ENCODE results near the gene NME4. TPM values are rescaled to one million over a fixed set of nuclear protein-coding genes. Genes with fewer than 3 reads are reported as not detected.
"Not testable (repeated sequence)": the region's sequence is repeated elsewhere in the genome, so short reads cannot be mapped to it uniquely, and the experiment has no call there.

The NME4 gene
- total RNA-seq: 10 to 100 TPM; 16.6 to 17.7 TPM

DNA sequence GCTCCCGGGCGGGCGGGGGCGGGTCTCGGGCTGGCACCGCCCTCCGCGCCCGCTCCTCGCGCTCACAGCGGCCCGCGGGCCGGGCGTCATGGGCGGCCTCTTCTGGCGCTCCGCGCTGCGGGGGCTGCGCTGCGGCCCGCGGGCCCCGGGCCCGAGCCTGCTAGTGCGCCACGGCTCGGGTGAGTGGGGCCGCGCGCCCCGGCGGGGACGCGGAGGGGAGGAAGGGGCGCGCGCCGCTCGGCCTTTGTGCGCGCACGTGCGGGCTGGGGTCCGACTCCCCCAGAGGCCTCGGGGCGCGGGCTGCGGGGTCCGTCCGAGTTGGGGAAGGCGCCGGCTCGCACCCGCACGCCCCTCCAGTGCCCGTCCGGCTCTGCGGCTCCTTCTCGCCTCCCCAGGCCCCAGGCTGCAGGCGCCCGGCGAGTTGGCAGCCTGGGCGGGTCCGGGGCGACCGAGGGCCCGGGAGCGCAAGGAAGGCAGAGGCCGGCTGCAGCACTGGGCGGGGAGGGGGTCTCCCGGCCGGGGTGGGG is at the start of gene NME4:
NME4 (plus strand) TSS at position 65 of the 527 bp plus-strand sequence; CDS start at position 89, 24 bp downstream.
- ChIA-PET POLR2A (no interaction called here), CTCF (no interaction called here)

DNA sequence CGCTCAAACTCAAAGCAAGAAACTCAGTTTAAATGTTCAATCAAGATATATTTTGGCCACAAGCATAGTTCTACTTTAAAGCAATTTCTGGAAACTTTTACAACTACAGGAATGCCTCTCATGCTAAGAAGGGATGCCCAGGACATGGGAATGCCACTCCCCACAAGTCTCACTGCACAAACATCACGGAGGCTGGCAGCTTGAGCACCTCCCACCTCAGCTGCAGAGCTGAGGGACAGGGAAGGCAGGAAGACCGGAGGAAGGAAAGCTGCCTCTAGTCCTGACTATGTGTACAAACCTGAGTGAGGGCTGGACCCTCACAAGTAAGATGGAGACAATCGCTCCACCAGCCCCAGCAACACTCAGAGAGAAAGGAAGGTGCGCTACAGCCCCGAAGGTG is 49.8 kb upstream of the NME4 start:
- ChIA-PET CTCF (no interaction called here), POLR2A (interaction anchor here (1.2 kb wide), 1 partner anchor 10 kb away, joined by 4 read pairs; no protein-coding TSS in a partner anchor)

DNA sequence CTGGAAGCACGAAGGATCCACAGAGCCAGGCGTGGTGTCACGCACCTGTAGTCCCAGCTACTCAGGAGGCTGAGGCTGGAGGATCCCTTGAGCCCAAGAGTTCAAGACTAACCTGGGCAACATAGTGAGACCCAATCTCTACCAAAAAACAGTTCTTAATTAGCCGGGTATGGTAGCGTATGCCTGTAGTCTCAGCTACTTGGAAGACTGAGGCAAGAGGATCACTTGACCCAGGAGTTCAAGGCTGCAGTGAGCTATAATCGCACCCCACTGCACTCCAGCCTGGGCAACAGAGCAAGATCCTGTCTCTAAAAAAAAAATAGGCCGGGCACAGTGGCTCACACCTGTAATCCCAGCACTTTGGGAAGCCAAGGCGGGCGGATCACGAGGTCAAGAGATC is 48.5 kb upstream of the NME4 start:
- CTCF ChIA-PET: not testable (repeated sequence)
- POLR2A ChIA-PET: interaction anchor here (2.0 kb wide), 1 partner anchor 114 kb away, joined by 6 read pairs; the partner anchor contains the start of gene FAM234A

DNA sequence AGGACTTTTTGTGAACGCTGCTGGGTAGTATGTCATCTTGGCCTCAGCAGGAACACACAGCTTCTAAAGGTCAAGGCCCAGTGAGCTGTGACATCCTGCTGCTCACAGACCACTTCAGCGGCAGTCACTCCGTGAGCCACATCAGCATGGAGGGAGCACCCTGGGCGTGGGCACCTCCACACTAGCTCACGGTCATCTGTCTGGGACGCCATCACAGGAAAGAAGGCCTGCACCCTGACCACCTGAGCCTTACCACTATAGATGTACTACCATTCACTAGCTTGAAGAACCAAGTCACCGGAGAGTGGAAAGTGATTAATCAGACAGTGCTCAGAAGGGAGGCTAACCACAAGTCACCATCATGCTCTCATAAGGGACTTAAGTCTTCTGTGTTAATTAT is 47.8 kb upstream of the NME4 start:
- POLR2A ChIA-PET: interaction anchor here (0.6 to 2.0 kb wide), 2 partner anchors 69 to 114 kb away, joined by 3 to 6 read pairs; partner anchors contain the start of gene FAM234A
- CTCF ChIA-PET: interaction anchor here (0.9 to 2.0 kb wide), 2 partner anchors 13 to 114 kb away, joined by 3 to 9 read pairs; no protein-coding TSS in a partner anchor

DNA sequence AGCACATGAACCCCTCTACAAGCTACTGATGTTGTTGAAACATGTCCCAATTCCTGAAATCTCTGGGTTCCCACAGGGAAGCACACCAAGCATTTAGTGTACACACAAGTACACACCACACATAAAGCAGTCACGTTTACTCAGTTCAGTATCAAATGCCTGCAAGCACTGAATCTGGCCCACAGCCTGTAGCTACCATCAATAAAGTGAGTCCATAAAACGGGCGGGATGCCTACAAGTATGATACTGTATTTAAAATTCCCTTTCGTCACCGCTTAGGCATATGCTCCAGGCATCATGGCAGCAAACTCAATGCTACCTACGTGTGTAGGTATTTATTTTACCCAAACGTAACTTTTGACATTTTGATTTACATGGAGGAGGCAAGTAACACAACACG is 46.8 kb upstream of the NME4 start:
- ChIA-PET POLR2A (interaction anchor here (0.8 to 2.0 kb wide), 2 partner anchors 115 to 123 kb away, joined by 4 to 6 read pairs; partner anchors contain the start of gene FAM234A), CTCF (interaction anchor here (2.0 kb wide), 1 partner anchor 12 kb away, joined by 9 read pairs; no protein-coding TSS in a partner anchor)

DNA sequence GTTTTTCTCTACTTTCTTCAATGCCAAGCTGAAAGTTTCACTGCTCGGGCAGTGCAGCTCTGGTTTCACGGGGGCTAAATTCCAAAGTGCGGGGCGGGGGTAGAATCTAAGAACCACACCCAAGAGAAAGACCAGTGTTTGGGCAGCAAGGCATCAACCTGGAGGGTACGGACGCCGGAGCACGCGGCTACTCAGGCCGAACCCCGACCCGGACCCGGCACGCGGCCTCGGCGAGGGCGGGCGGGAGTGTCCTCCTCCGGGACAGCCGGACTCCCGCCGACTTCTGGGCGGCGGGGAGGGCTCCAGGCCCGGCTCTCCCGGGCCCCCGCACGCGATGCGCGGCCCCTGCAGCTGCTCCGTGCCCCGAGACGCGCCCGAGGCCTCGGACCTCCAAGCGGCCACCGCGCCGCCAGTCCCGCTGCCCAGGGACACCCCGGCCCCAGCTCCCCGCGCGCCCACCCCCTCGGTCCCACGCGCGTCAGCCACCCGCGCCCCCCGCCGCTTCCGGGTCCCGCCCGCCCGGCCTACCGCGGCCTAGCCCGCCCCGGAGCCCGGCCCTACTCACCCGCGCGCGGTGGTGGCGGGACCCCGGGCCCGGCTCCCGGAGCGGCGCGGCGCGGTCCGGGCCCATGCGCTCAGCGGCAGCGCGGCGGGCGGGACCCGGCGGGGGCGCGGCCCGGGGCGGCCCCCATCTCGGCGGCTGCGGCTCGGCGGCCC is 45.0 kb upstream of the NME4 start:
- ChIA-PET CTCF (interaction anchor here (0.6 to 0.9 kb wide), 2 partner anchors 27 to 148 kb away, joined by 3 to 4 read pairs; no protein-coding TSS in a partner anchor), POLR2A (interaction anchor here (0.6 to 2.8 kb wide), 4 partner anchors 17 to 213 kb away, joined by 3 to 18 read pairs (median 4); partner anchors contain the start of gene FAM234A)

DNA sequence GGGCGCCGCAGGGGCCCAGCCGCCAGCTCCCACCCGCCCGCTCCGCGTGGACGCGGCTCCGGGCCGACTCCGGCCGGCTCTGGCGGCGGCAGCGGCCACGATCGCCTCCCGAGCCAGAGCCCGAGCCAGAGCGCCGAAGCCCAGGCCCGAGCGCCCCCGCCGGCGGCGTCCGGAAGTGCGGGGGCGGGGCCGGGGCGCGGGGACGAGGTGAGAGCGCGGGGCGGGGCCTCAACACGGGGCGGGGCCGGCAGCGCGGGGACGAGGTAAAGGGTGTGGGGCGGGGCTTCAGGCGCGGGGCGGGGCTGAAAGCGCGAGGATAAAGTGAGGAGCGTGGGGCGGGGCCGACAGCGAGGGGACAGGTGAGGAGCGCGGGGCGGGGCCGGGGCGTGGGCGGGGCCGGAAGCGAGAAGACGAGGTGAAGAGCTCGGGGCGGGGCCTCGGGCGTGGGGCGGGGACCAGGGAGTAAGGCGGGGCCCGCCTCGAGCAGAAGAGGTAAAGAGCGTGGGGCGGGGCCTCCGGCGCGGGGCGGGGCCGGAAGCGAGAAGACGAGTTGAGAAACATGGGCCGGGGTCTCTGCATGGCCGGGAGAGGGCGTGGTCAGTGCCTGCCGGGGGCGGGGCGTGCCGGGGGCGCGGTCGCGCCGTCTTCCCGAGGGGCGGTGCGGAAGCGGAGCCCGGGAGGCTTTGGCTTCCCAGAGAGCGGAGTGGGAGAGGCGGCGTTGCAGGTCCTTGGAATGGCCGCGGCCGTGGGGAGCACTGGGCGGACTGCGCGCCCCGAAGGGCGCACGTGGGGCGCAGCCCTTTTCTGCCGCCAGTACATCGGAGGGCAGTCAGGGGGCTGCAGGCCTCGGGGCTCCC is 44.2 kb upstream of the NME4 start, which contains the start of gene AXIN1:
AXIN1 (minus strand) TSS at position 177 of the 857 bp plus-strand sequence. CDS start 5,698 bp downstream, outside the sequence.
- CTCF ChIA-PET: no interaction called here
- POLR2A ChIA-PET: interaction anchor here (1.0 to 2.8 kb wide), 2 partner anchors 16 to 118 kb away, joined by 3 to 18 read pairs; partner anchors contain the start of gene FAM234A

DNA sequence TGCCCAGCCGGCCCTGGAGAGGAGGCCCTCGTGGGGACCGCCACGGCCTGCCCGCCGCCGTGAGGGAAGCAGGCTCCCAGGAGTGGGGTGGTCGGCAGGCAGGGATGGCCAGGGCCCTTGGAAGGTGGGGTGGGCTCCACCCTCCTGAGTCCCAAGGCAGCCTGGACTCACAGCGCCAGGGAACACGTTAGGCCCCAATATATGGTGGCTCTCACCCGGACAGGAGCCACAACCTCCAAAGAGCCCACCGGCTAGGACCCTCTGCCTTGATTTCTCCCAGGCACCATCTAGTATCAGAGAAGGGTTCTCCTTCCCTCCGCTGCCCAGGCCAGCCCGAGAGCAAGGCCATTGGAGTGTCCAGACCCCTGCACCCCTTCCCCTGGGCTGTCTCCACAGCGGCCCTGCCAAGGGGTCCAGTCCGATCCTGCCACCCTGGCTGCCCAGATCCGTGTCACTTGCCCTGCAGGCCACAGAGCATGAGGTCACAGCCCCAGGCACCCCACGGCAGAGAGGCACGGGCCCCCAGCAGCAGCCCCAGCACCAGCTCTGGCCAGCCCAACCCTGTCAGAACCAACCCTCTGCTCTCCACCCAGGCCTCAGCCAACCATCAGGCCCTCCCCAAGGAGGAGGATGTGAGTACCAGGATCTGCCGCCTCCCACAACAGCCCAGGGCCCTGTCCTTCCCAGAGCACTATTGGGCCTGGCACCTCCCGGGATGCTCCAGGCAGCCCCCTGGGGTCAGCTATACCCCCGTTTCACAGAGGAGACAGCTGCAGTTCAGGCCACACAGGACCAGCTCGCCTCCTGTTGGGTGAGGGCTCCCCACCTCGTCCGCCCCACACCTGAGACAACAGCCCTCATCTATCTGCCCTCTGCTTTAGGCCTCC is 43.4 kb upstream of the NME4 start:
- POLR2A ChIA-PET: interaction anchor here (1.0 to 2.8 kb wide), 2 partner anchors 15 to 119 kb away, joined by 3 to 18 read pairs; partner anchors contain the start of gene FAM234A
- CTCF ChIA-PET: interaction anchor here (1.7 to 2.3 kb wide), 2 partner anchors 17 to 236 kb away, joined by 7 read pairs; partner anchors contain the start of gene MRPL28

DNA sequence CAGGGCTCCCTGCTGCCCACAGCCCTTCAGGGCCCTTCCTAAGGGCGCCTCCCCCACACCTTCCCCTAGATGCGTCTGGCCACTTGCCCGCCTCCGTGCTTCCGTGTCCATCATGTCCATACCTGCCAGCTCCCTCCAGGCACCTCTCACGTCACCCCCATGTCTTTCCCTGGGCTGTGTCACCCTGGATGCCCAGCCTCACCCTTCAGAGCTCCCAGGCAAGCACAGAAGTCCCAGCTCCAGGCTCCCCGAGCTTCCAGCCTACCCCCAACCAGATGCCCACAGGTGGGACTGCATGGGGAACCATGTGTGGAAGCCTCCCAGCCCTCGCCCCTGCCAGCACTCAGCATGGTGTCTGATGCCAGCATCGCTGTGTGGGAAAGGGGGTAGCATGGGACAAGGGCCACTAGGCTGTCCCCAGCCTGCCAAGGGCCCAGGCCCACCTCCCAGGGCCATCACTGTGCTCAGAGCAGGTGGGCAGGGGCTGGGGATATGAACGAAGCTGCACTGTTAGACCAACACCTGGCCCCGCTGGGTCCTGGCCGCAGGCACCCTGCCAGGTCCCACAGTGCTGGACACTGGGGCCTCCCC is 42.6 kb upstream of the NME4 start:
- POLR2A ChIA-PET: interaction anchor here (1.2 kb wide), 1 partner anchor 120 kb away, joined by 4 read pairs; the partner anchor contains the start of gene FAM234A

DNA sequence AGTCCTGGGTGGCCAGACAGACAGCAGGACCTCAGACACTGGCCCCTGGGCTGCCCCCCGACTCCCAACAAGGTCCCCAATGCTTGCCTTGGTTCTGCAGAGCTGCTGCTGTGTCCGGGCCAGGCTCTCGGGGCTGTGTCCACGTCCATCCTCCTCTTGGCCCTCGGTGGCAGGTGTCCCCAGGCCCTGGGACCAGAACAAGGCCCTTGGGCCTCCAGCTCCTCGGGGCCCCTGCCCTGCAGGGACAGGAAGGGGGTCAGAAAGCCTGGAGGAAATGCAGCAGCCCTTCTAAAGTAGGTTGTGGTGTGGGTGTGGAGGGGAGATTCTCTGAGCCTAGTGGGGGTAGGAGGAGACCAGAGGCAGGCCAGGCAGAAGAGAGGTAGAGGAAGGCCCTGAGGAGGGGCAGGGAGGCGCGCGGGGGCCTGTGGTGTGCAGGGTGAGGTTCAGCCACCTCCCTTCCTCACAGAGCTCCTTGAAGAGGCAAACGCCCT is 42.0 kb upstream of the NME4 start:
- ChIA-PET CTCF (interaction anchor here (0.6 to 2.3 kb wide), 3 partner anchors 16 to 237 kb away, joined by 4 to 7 read pairs (median 7); partner anchors contain the start of gene MRPL28), POLR2A (interaction anchor here (1.2 kb wide), 1 partner anchor 120 kb away, joined by 4 read pairs; the partner anchor contains the start of gene FAM234A)

More for the DNA sequence above, 42.6 kb upstream of the NME4 start:
- CTCF ChIA-PET: interaction anchor here (1.7 to 2.3 kb wide), 2 partner anchors 17 to 237 kb away, joined by 7 read pairs; partner anchors contain the start of gene MRPL28

DNA sequence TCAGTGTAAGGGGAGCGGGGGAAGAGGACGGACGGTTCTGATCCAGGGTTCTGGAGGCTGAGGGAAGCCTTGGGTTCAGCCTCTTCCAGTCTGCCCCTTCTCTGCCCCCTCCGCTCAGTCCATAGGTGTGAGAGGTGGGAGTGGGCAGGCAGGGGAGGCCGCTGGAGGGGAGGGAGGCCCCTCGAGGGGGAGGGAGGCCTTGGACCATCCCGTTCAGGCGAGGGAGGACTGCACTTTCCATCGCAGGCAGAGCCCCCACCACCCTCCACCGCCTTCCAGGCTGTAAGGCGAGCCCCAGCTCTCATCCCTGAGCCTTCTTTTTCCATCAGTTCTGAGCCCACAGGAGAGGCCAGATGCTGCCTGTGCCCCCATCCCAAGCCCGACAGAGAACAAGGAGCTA is 40.3 kb upstream of the NME4 start:
- POLR2A ChIA-PET: no interaction called here
- CTCF ChIA-PET: interaction anchor here (1.2 kb wide), 1 partner anchor 175 kb away, joined by 3 read pairs; no protein-coding TSS in a partner anchor

DNA sequence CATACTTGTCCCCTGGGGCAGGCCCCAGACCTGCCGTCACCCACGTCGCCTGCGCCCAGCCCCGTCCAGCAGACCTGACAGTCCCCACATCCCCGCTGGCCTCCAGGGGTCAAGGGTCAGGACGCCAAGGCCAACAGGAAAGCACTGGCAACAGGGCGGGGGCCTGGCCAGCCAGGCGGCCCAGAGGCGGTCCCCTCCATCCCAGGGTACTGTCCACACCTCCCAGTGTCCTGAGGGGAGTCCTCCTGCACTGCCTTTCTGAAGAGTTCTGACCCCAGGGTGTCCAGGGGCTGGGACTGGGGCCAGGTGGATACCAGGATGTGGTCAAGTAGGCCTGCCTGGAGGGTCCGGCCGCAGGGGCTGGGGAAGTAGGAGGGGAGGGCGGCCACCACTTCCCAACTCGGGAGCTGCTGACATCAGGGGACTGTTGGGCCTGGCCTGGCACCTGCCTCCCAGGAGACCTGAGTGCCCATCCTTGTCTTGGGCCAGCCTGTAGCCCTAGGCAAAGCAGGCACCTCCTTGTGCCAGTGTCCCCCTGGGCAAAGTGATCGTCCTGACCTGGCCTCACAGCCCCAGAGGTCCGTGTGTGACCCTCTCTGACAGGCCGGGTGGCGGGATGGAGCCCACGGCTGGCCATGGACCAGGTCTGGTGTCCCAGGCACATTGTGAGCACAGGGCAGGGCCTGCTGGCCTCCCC is 37.8 kb upstream of the NME4 start:
- POLR2A ChIA-PET: interaction anchor here (0.8 kb wide), 1 partner anchor 14 kb away, joined by 7 read pairs; no protein-coding TSS in a partner anchor
- CTCF ChIA-PET: interaction anchor here (0.8 kb wide), 1 partner anchor 133 kb away, joined by 3 read pairs; no protein-coding TSS in a partner anchor

DNA sequence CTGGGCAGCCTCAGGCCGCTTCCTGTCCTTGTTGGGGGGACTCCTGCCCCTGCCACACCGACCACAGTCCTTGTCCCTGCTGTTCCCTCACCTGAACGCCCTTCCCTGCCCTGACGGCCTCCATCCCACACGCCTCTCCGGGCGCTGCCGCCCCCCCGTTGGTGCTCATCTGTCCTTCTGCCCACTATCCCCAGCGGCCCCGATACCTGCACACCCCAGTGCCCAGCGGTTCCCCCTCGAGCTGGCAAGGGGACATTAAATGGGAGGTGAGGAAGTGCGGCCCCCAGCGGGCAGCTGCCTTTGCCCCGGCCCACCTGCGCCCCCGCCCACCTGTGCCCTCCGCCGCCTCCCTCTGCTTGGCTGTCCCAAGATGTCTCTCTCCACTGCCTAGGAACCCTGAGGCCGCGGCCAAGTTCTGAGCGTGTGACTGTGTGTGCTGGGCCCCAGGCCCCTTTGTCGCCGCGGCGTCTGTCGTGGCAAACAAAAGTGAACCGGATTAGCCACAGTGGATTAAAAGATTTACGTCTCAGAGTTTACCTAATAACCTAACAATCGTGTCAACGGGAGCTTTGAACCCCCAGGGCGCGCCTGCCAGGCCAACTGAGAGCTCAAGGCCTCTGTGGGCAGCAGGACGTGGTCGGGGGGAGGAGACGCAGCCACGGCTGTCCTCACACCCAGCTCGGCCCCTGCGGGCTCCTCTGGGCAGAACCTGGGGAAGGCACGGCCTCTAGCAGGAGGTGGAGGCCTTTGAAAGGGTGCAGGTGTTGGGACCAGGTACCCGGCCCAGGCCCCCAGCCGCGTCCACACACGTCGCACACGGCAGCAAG is 36.9 kb upstream of the NME4 start:
- POLR2A ChIA-PET: no interaction called here
- CTCF ChIA-PET: interaction anchor here (1.0 to 2.4 kb wide), 2 partner anchors 125 to 253 kb away, joined by 4 to 7 read pairs; partner anchors contain the start of gene FAM234A

DNA sequence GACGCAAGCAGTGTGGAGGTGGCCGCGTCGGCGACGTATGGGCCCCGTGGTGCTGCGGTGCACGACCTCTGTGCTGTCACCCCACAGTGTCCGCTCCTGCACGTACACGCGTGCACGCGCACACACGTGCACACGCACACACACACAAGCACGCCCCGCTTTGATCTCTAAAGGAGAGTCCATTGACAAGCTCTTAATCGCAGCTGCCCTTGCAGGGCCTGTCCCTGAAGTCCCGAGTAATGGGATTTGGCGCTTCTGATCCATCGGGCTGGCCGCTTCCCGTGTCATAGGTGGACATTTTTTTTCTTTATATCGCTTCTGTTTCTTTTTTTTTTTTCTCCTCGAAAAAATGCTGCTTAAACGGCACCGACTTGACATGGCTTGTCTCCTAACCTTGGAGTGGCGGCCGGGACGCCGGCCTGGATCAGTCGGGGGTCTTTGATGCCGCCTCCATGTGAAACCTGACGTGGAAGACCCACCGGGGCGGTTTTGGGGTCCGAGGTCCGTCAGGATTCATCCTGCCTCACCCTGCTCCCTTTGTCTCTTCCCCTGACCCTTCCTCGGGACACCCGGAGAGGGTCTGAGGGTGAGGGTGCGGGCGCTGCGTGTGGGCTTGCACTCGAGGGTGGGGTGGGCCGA is 36.2 kb upstream of the NME4 start:
- ChIA-PET POLR2A (no interaction called here), CTCF (interaction anchor here (1.0 to 2.4 kb wide), 5 partner anchors 126 to 254 kb away, joined by 3 to 11 read pairs (median 4); partner anchors contain the start of gene FAM234A)

DNA sequence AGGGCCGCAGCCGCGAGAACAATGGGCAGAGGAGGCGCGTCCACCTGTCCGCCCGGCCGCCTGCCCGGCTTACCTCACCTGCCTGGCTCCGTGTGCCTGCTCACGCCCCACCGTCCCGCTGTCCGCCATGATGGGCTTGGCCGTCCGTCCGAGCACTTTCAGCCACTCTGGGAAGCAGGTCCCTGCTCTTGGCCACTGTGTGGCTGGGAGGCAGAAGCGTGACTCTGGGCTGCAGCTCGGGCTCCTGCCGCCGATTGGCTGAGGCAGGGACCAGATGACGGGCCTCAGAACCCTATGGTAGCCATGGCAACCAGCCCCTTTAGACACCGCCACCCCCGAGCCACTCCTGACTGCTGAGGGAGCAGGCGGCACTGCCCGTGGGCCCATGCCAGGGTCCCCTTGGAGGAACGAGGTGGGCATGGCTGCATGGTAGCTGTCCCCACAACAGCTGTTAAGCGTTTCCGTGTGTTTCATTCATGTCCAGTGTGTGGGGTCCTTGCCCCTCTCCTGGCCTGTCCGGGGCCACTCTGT is 35.6 kb upstream of the NME4 start:
- ChIA-PET CTCF (interaction anchor here (0.6 to 2.4 kb wide), 14 partner anchors 33 to 295 kb away, joined by 3 to 12 read pairs (median 4); partner anchors contain the start of genes FAM234A and LUC7L), POLR2A (no interaction called here)
